HG02970 (cell line): ENCODE results near the gene RWDD1.

ENCODE experiments used
- ATAC-seq: cut with Tn5 transposase; IDR thresholded peaks from one replicate; pipeline ENCODE4 v1.9.1; 2021; ENCODE audit warnings: mild to moderate bottlenecking, moderate library complexity, moderate number of reproducible peaks; ENCODE audit not compliant: unreplicated experiment, low FRiP score

Gene RWDD1

GRCh38 chr6:116557893-116558292 is 13.4 kb upstream of the RWDD1 start:
- ATAC-seq, result no peak

DNA sequence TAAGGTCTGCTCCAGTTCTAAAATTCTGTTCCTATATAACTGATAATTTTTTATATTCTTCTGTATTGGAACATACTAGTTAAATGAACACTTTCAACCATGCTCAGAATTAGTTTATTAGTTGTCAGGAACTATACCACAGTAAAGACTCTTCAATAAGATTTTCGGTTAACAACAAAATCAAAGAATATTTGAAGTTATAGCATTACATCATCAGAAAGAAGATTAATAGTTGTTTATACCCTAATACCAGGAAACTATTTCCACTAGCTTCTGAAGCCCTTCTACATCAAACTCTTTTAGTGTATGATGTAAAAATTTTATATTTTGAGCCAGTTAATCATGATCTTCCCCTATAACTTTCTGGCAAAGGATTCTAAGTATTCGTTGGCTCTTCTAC is 11.2 kb upstream of the RWDD1 start:
- no peak for ATAC-seq

DNA sequence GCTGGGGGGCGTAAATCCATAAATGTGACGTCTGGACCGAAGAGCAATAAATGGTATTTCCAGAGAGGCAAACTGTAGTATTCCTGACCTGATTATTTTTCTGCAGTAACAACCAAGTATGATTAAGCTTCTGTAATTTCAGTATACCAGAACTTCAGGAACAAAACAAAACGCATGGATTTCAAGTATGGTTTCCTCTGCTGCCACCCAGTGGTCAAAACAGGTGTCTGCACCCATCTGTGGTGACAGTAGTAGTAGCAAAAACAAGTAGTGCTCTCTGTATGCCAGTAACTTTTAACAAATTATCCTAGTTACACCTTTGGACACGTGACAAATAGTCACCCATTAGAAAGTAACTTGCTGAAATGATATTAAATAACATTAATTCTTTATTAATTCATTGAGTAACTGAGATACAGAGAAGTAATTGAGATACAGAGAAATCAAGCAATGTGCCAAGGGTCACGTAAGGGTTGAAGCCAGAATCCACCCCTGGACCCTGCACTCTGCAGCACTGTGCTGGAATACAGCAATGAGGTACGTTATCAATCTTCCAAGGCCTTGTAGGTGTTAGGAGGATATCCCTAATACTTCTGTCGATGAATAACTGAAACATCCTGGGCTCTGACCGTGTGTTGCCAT is 9.8 kb upstream of the RWDD1 start:
- ATAC-seq, result no peak

- ATAC-seq, result no peak
These were observed 9.3 kb upstream of the RWDD1 start for GRCh38 chr6:116562019-116562403.

- no peak for ATAC-seq
These were observed 8.7 kb upstream of the RWDD1 start for GRCh38 chr6:116562614-116563013.

- ATAC-seq, result no peak
These were observed 7.5 kb upstream of the RWDD1 start for GRCh38 chr6:116563830-116564229.

DNA sequence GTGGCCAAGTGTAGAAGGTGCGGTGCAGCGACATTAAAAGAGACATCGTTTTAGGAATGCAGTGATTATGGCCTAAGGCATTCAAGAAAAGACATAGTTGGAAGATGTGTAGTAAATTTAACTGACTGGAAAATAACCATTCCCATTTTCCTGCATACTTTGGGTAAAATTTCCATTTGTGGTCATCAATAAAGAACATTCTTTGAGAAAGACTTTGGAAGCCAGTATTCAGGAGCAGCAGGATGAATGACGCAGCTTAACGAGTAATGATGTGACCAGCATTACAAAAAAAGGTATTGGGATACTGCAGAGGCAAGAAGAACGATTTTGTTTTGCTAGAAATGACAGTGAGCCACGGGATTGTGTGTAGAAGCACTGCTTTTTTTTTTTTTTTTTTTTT is 7.0 kb upstream of the RWDD1 start:
- no peak for ATAC-seq

GRCh38 chr6:116564921-116565872 is 6.1 kb upstream of the RWDD1 start:
- no peak for ATAC-seq

DNA sequence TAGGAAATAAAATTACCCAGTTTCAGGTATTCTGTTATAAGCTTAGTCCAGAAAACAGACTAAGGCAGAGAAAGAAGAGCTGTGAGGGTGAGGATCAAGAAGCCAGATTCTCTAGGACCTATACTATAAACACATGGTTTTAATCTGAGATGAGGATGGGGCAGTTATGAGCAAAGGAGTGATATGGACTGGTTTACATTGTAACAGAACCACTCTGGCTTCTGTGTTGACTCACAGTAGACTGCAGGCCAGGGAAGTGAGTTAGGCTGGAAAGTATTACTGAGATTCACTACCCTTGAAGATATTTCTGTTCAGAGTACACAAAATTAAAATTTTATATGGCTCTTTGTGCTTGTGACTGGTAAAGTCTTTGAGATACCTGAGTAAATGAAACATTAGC is 3.2 kb upstream of the RWDD1 start:
- ATAC-seq, result no peak

GRCh38 chr6:116568821-116569755 is 2.2 kb upstream of the RWDD1 start:
- no peak for ATAC-seq

- no peak for ATAC-seq
These were observed 338 bp downstream of the RWDD1 start for GRCh38 chr6:116571683-116572000.

- no peak for ATAC-seq
These were observed 858 bp downstream of the RWDD1 start for GRCh38 chr6:116572162-116572561.

- ATAC-seq, result no peak
These were observed 3.9 kb downstream of the RWDD1 start for GRCh38 chr6:116575227-116575626.

DNA sequence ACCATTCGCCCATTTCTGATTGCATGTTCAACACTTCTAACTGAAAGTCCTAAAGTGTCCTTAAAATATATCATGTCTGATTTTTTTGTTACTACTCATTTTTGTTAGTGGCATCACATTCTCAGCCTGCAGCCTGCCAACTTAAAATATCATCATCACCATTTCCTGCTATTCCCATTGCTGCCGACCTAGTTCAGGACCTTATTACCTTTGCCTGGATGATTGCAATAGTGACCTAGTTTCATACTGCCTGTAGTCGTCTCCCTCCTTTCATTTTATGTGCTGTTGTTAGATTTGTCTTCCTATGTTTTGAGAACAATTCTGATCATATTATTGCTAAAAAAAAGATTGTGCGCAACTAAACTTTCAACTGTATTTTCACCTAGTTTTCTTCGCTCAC is 6.2 kb downstream of the RWDD1 start:
- no peak for ATAC-seq

GRCh38 chr6:116578335-116578734 is 7.0 kb downstream of the RWDD1 start:
- no peak for ATAC-seq

GRCh38 chr6:116579143-116579542 is 7.8 kb downstream of the RWDD1 start:
- no peak for ATAC-seq

DNA sequence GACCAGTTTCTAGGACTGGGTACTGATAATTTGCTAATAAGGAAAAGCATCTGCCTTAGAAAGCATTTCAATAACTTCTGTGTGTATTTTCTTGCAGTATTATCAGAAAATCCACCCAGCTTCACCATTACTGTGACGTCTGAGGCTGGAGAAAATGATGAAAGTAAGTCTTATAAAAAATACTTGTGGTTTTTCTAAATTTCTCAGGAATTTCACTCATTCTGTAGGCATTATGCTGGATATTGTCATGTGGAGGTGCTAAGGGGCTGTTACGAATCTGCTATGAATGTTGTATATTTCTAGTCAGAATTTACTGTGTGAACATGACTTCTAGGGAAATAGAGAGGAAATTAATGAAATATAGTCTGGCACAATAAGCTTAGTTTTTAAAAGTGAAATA is 8.9 kb downstream of the RWDD1 start:
- ATAC-seq, result no peak

- no peak for ATAC-seq
These were observed 15.0 kb downstream of the RWDD1 start for GRCh38 chr6:116586276-116586675.

DNA sequence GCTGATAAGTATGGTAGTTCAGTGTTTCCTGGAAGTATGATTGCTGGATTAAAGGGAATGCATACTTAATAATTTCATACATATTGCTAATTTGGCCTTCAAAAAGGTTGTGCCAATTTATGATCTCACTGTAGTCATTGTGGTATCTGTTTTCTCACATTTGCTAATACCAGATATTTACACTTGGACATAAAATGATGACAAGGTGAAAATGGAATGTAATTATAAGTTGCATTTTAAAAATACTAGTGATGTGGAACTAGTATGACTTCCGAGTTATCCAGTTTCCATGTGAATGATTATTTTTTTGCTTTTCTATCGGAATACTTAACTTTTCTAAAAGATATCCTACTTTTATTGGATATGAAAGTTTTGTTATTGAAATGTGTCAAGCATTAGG is 15.4 kb downstream of the RWDD1 start:
- ATAC-seq, result no peak

DNA sequence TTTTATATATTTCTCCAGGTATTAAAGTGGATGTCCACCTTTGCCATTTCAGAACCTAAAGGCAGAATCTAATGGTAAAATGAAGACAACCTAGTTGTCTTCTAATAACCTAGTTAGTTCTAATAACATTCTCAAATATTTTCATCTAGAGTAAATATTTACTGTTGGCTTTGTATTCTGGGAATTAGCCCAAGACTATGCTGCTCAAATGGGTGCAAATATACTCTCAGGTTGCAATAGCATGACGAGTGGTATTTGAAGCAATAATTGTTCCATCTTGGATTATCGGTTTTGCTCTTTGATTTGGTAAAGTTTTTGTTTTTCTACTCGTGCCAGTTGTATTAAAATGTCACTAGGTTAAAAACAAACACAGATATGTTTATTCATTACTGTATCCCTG is 23.9 kb downstream of the RWDD1 start:
- no peak for ATAC-seq

GRCh38 chr6:116596815-116597214 is 25.5 kb downstream of the RWDD1 start:
- no peak for ATAC-seq
